ENCODE measurements around the gene ZMYM1. TPM values are rescaled to one million over a fixed set of nuclear protein-coding genes. Genes with fewer than 3 reads are reported as not detected.

Gene ZMYM1
- 25.4 and 26.8 TPM in 2 replicates for total RNA-seq

DNA sequence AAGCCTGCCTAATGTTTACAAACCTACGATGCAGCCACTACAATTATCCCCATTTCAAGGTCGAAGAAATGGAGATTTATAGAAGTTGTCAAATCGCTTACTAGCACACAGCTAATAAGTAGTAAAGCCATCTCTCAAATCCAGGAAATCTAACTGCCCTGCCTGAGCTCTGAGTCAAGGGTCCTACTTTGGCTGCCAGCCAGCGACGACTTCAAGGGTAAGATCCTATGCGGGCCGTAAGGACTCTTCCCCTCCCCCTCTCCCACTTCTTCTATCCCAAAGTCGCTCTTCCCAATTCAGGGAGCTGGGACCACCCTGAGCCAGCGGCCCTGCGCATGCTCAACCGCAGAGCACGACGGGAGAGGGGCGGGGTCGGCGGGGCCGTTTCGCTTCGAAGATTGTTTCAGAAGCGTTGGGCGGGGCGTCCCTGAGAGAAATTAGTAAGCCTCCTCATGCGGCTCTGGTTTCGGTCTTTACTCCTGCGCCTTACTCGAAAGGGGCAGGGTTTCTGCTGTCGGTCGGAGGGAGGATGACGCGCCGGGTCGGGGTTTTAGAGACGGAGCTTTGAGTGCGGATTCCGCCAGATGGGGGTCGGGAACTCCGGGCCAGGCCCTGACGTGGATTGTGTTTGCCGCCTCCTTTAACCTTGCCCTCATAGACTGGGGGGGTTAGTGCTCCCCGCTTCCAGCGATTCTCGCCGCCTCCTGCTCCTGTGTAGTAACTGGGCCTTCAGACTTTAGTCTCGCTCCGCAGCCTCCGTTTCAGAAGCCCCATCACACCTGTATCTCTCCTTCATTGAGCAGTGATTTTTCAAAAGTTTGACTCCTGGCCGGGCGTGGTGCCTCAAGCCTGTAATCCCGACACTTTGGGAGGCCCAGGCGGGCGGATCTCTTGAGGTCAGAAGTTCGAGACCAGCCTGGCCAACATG is at the start of gene ZMYM1:
Gene ZMYM1 (plus strand): TSS at position 383 of the 928 bp plus-strand sequence. CDS start 14,603 bp downstream, outside the sequence.

Other genes with a start within 250 kb of the ZMYM1 start
- 19.4 and 44.3 TPM in 2 replicates for gene SMIM12, start 219.6 kb upstream of the ZMYM1 start, total RNA-seq
- under 0.01 TPM in 1 of 2 replicates, not detected in the other for gene DLGAP3, start 149.7 kb upstream of the ZMYM1 start, total RNA-seq
- 29.9 and 43.4 TPM in 2 replicates for gene TMEM35B, start 94.0 kb upstream of the ZMYM1 start, total RNA-seq
- gene ZMYM6, start 47.4 kb upstream of the ZMYM1 start, total RNA-seq: 11.5 and 16.3 TPM in 2 replicates
- 68.8 and 276 TPM in 2 replicates for gene SFPQ, start 113.8 kb downstream of the ZMYM1 start, total RNA-seq
- gene ZMYM4, start 189.3 kb downstream of the ZMYM1 start, total RNA-seq: 33.0 and 33.4 TPM in 2 replicates

Data from regular cardiac myocyte (primary cell).